Stimulated activated effector memory CD8-positive, alpha-beta T cell treated with anti-CD3 and anti-CD28 coated beads, Interleukin-12 subunit alpha, Interleukin-12 subunit beta, amount 100 ng/mL, for 72 hours (primary cell): ENCODE data around the gene KCNK2.
"Not testable (repeated sequence)": the region's sequence is repeated elsewhere in the genome, so short reads cannot be mapped to it uniquely, and the experiment has no call there.

Source experiments
- ATAC-seq: fragments of 150-1000 bp; cut with Tn5 transposase; 2 replicates; pipeline ENCODE4 v1.10.0; 2021
- DNase-seq, 2 donors: peaks; one replicate each; pipeline ENCODE4 v3.0.0; 2021 to 2022; ENCODE audit warnings: low spot score in 2 of 2
- H3K27ac Mint-ChIP-seq: one replicate; pipeline ENCODE4 v1.8.0; 2022; ENCODE audit warnings: mild to moderate bottlenecking, mixed read lengths
- H3K36me3 Mint-ChIP-seq: one replicate; pipeline ENCODE4 v1.8.0; 2022; ENCODE audit warnings: mild to moderate bottlenecking, mixed read lengths
- H3K4me1 Mint-ChIP-seq: one replicate; pipeline ENCODE4 v1.8.0; 2022; ENCODE audit warnings: mixed read lengths
- H3K4me3 Mint-ChIP-seq: one replicate; pipeline ENCODE4 v1.8.0; 2022; ENCODE audit warnings: mild to moderate bottlenecking, mixed read lengths
- H3K9me3 Mint-ChIP-seq: one replicate; pipeline ENCODE4 v1.8.0; 2022; ENCODE audit warnings: mixed read lengths

KCNK2 gene

GRCh38 chr1:215119056-215119455, 36.5 kb downstream of the KCNK2 start:
- DNase-seq, result no peak
- H3K4me3 Mint-ChIP-seq, result no peak overlapping the region
- no peak for ATAC-seq
- no peak overlapping the region for H3K27ac Mint-ChIP-seq
- no peaks in the 10 kb centered on the region for H3K36me3 Mint-ChIP-seq
- H3K9me3 Mint-ChIP-seq, result peaks cover 8% of the 10 kb centered on the region
- H3K4me1 Mint-ChIP-seq, result no peaks in the 10 kb centered on the region

- DNase-seq (no peak), ATAC-seq (no peak)
- Mint-ChIP-seq H3K36me3 (no peaks in the 10 kb centered on the region), H3K9me3 (peaks cover 8% of the 10 kb centered on the region), H3K4me1 (no peaks in the 10 kb centered on the region), H3K27ac (no peak overlapping the region), H3K4me3 (no peak overlapping the region)
Observed at GRCh38 chr1:215119719-215120365, 37.3 kb downstream of the KCNK2 start.

- Mint-ChIP-seq H3K4me3 (no peak overlapping the region), H3K4me1 (no peaks in the 10 kb centered on the region), H3K27ac (no peak overlapping the region), H3K9me3 (peaks cover 3% of the 10 kb centered on the region), H3K36me3 (no peaks in the 10 kb centered on the region)
- DNase-seq (no peak), ATAC-seq (no peak)
Observed at GRCh38 chr1:215128504-215128903, 46.0 kb downstream of the KCNK2 start.

- ATAC-seq, result no peak
- no peaks in the 10 kb centered on the region for H3K4me1 Mint-ChIP-seq
- no peak overlapping the region for H3K27ac Mint-ChIP-seq
- H3K36me3 Mint-ChIP-seq, result no peaks in the 10 kb centered on the region
- H3K4me3 Mint-ChIP-seq, result no peak overlapping the region
- H3K9me3 Mint-ChIP-seq, result peaks cover 3% of the 10 kb centered on the region
- DNase-seq, result no peak
Observed at GRCh38 chr1:215131291-215131690, 48.8 kb downstream of the KCNK2 start.

GRCh38 chr1:215132156-215132555, 49.6 kb downstream of the KCNK2 start:
- no peak for ATAC-seq
- H3K4me1 Mint-ChIP-seq, result no peaks in the 10 kb centered on the region
- no peak overlapping the region for H3K27ac Mint-ChIP-seq
- peaks cover 3% of the 10 kb centered on the region for H3K9me3 Mint-ChIP-seq
- no peak overlapping the region for H3K4me3 Mint-ChIP-seq
- H3K36me3 Mint-ChIP-seq, result no peaks in the 10 kb centered on the region
- DNase-seq, result no peak

GRCh38 chr1:215133532-215133931, 51.0 kb downstream of the KCNK2 start:
- Mint-ChIP-seq H3K4me3 (no peak overlapping the region), H3K36me3 (no peaks in the 10 kb centered on the region)

GRCh38 chr1:215137985-215138384, 55.4 kb downstream of the KCNK2 start:
- Mint-ChIP-seq H3K4me1 (no peaks in the 10 kb centered on the region), H3K4me3 (no peak overlapping the region), H3K9me3 (peaks cover 11% of the 10 kb centered on the region), H3K36me3 (no peaks in the 10 kb centered on the region), H3K27ac (no peak overlapping the region)
- DNase-seq, result no peak
- ATAC-seq, result no peak

More at GRCh38 chr1:215133532-215133931, 51.0 kb downstream of the KCNK2 start:
- no peak overlapping the region for H3K27ac Mint-ChIP-seq
- ATAC-seq, result no peak
- DNase-seq, result no peak
- peaks cover 3% of the 10 kb centered on the region for H3K9me3 Mint-ChIP-seq
- no peaks in the 10 kb centered on the region for H3K4me1 Mint-ChIP-seq

- no peak for DNase-seq
- no peaks in the 10 kb centered on the region for H3K36me3 Mint-ChIP-seq
- H3K9me3 Mint-ChIP-seq, result peaks cover 11% of the 10 kb centered on the region
- H3K4me3 Mint-ChIP-seq, result no peak overlapping the region
- no peak for ATAC-seq
- H3K27ac Mint-ChIP-seq, result no peak overlapping the region
- no peaks in the 10 kb centered on the region for H3K4me1 Mint-ChIP-seq
Observed at GRCh38 chr1:215140135-215140534, 57.6 kb downstream of the KCNK2 start.

GRCh38 chr1:215141460-215141859, 58.9 kb downstream of the KCNK2 start:
- H3K27ac Mint-ChIP-seq, result no peak overlapping the region
- ATAC-seq (no peak), DNase-seq (no peak)
- no peak overlapping the region for H3K4me3 Mint-ChIP-seq
- no peaks in the 10 kb centered on the region for H3K4me1 Mint-ChIP-seq
- peaks cover 11% of the 10 kb centered on the region for H3K9me3 Mint-ChIP-seq
- H3K36me3 Mint-ChIP-seq, result no peaks in the 10 kb centered on the region

- no peaks in the 10 kb centered on the region for H3K4me1 Mint-ChIP-seq
- H3K4me3 Mint-ChIP-seq, result no peak overlapping the region
- DNase-seq (no peak), ATAC-seq (no peak)
- H3K36me3 Mint-ChIP-seq, result no peaks in the 10 kb centered on the region
- H3K9me3 Mint-ChIP-seq, result peaks cover 11% of the 10 kb centered on the region
- no peak overlapping the region for H3K27ac Mint-ChIP-seq
Observed at GRCh38 chr1:215143497-215143896, 61.0 kb downstream of the KCNK2 start.

- no peaks in the 10 kb centered on the region for H3K4me1 Mint-ChIP-seq
- peaks cover 11% of the 10 kb centered on the region for H3K9me3 Mint-ChIP-seq
- ATAC-seq, result no peak
- no peak for DNase-seq
- H3K27ac Mint-ChIP-seq, result no peak overlapping the region
- no peaks in the 10 kb centered on the region for H3K36me3 Mint-ChIP-seq
- H3K4me3 Mint-ChIP-seq, result no peak overlapping the region
Observed at GRCh38 chr1:215146240-215146975, 63.9 kb downstream of the KCNK2 start.

- ATAC-seq, result no peak
- Mint-ChIP-seq H3K36me3 (no peaks in the 10 kb centered on the region), H3K4me1 (no peaks in the 10 kb centered on the region), H3K9me3 (peaks cover 9% of the 10 kb centered on the region), H3K4me3 (no peak overlapping the region), H3K27ac (no peak overlapping the region)
- no peak for DNase-seq
Observed at GRCh38 chr1:215147024-215147423, 64.5 kb downstream of the KCNK2 start.

- DNase-seq (no peak), ATAC-seq (no peak)
- no peak overlapping the region for H3K27ac Mint-ChIP-seq
- H3K4me1 Mint-ChIP-seq, result no peaks in the 10 kb centered on the region
- no peaks in the 10 kb centered on the region for H3K36me3 Mint-ChIP-seq
- H3K4me3 Mint-ChIP-seq, result no peak overlapping the region
- peaks cover 2% of the 10 kb centered on the region for H3K9me3 Mint-ChIP-seq
Observed at GRCh38 chr1:215151841-215152549, 69.5 kb downstream of the KCNK2 start.

GRCh38 chr1:215156232-215156631, 73.7 kb downstream of the KCNK2 start:
- Mint-ChIP-seq H3K27ac (no peak overlapping the region), H3K9me3 (peaks cover 13% of the 10 kb centered on the region), H3K4me3 (no peak overlapping the region), H3K36me3 (no peaks in the 10 kb centered on the region), H3K4me1 (no peaks in the 10 kb centered on the region)
- DNase-seq (no peak), ATAC-seq (no peak)

- H3K9me3 Mint-ChIP-seq, result peaks cover 21% of the 10 kb centered on the region
- H3K4me1 Mint-ChIP-seq, result no peaks in the 10 kb centered on the region
- no peak overlapping the region for H3K4me3 Mint-ChIP-seq
- no peak for ATAC-seq
- no peaks in the 10 kb centered on the region for H3K36me3 Mint-ChIP-seq
- no peak overlapping the region for H3K27ac Mint-ChIP-seq
- DNase-seq, result no peak
Observed at GRCh38 chr1:215160351-215160750, 77.8 kb downstream of the KCNK2 start.

- ATAC-seq, H3K27ac Mint-ChIP-seq, DNase-seq, H3K4me3 Mint-ChIP-seq, H3K36me3 Mint-ChIP-seq, H3K4me1 Mint-ChIP-seq: not testable (repeated sequence)
- H3K9me3 Mint-ChIP-seq, result peaks cover 17% of the 10 kb centered on the region
Observed at GRCh38 chr1:215163144-215163543, 80.6 kb downstream of the KCNK2 start.
